GM10266 (cell line): ENCODE data around the gene C19orf25.
"Not testable (repeated sequence)": the region's sequence is repeated elsewhere in the genome, so short reads cannot be mapped to it uniquely, and the experiment has no call there.

ENCODE experiments used
- DNase-seq: peaks from one replicate; pipeline ENCODE4 v3.0.0; 2012; ENCODE audit errors: extremely low spot score
- CTCF ChIP-seq: IDR thresholded peaks from 2 replicates; pipeline ENCODE4 v1.5.1; 2012; ENCODE audit warnings: mild to moderate bottlenecking, low read depth; ENCODE audit not compliant: control insufficient read depth, insufficient read depth; ENCODE audit errors: missing control alignments

The C19orf25 gene

GRCh38 chr19:1501200-1501595 is 22.2 kb upstream of the C19orf25 start:
- TF ChIP-seq CTCF, result no peak
- DNase-seq, result no peak

- DNase-seq, result not testable (repeated sequence)
Measured at GRCh38 chr19:1499231-1499630, 20.2 kb upstream of the C19orf25 start.

- no peak for TF ChIP-seq CTCF
- DNase-seq, result no peak
Measured at GRCh38 chr19:1497578-1498235, 18.7 kb upstream of the C19orf25 start.

- no peak for DNase-seq
- TF ChIP-seq CTCF, result no peak
Measured at GRCh38 chr19:1496714-1497577, 17.9 kb upstream of the C19orf25 start.

- no peak for TF ChIP-seq CTCF
- DNase-seq, result no peak
Measured at GRCh38 chr19:1495799-1496713, 17.0 kb upstream of the C19orf25 start.

- no peak for DNase-seq
- no peak for TF ChIP-seq CTCF
Measured at GRCh38 chr19:1495051-1495798, 16.2 kb upstream of the C19orf25 start.
